IPS DF 19.7 (cell line): ENCODE data around the gene CES5A.
"Not testable (repeated sequence)": the region's sequence is repeated elsewhere in the genome, so short reads cannot be mapped to it uniquely, and the experiment has no call there.

ENCODE experiments used
- DNase-seq: peaks from one replicate; pipeline ENCODE4 v3.0.0-alpha.2; 2013; ENCODE audit warnings: low read depth, low spot score

Gene CES5A

GRCh38 chr16:55875273-55875672 lies at the start of gene CES5A:
CES5A (minus strand) TSS chr16:55875373; CDS start chr16:55875221, 152 bp downstream.
- no peak for DNase-seq

GRCh38 chr16:55922662-55923061 lies 47.5 kb upstream of the CES5A start:
- no peak for DNase-seq

- no peak for DNase-seq
These were observed 42.4 kb upstream of the CES5A start for GRCh38 chr16:55917373-55918160.

GRCh38 chr16:55915096-55915827 lies 40.1 kb upstream of the CES5A start:
- no peak for DNase-seq

GRCh38 chr16:55914383-55914782 lies 39.2 kb upstream of the CES5A start:
- DNase-seq = no peak

- DNase-seq = no peak
These were observed 38.5 kb upstream of the CES5A start for GRCh38 chr16:55913716-55914115.

- not testable (repeated sequence) for DNase-seq
These were observed 37.9 kb upstream of the CES5A start for GRCh38 chr16:55913121-55913520.

GRCh38 chr16:55912022-55912421 lies 36.8 kb upstream of the CES5A start:
- no peak for DNase-seq

- DNase-seq = no peak
These were observed 36.4 kb upstream of the CES5A start for GRCh38 chr16:55911616-55912015.

- DNase-seq = no peak
These were observed 34.7 kb upstream of the CES5A start for GRCh38 chr16:55909876-55910275.

- DNase-seq = no peak
These were observed 33.5 kb upstream of the CES5A start for GRCh38 chr16:55908641-55909040.

GRCh38 chr16:55907661-55908060 lies 32.5 kb upstream of the CES5A start:
- no peak for DNase-seq

GRCh38 chr16:55906123-55906522 lies 30.9 kb upstream of the CES5A start:
- no peak for DNase-seq

- no peak for DNase-seq
These were observed 30.5 kb upstream of the CES5A start for GRCh38 chr16:55905651-55906050.

GRCh38 chr16:55901566-55902217 lies 26.5 kb upstream of the CES5A start:
- DNase-seq = no peak

- DNase-seq = no peak
These were observed 25.6 kb upstream of the CES5A start for GRCh38 chr16:55900616-55901393.

- no peak for DNase-seq
These were observed 24.7 kb upstream of the CES5A start for GRCh38 chr16:55899857-55900256.

GRCh38 chr16:55898592-55898991 lies 23.4 kb upstream of the CES5A start:
- no peak for DNase-seq

- no peak for DNase-seq
These were observed 17.6 kb upstream of the CES5A start for GRCh38 chr16:55892821-55893220.

GRCh38 chr16:55889518-55889917 lies 14.3 kb upstream of the CES5A start:
- no peak for DNase-seq

- DNase-seq = no peak
These were observed 13.4 kb upstream of the CES5A start for GRCh38 chr16:55888546-55888945.

- DNase-seq = no peak
These were observed 1.7 kb upstream of the CES5A start for GRCh38 chr16:55876854-55877253.
